ENCODE data around the gene CTNNA1. TPM values are rescaled to one million over a fixed set of nuclear protein-coding genes. Genes with fewer than 3 reads are reported as not detected.
"Not testable (repeated sequence)": the region's sequence is repeated elsewhere in the genome, so short reads cannot be mapped to it uniquely, and the experiment has no call there.

CTNNA1 gene
- total RNA-seq, 2 donors from 2014 or later, result 107 to 140 TPM

GRCh38 chr5:138757061-138757776, 4.0 kb downstream of the CTNNA1 start:
- H3K4me1 ChIP-seq, result peaks cover 46% of the 10 kb centered on the region
- no peaks in the 10 kb centered on the region for H3K27me3 ChIP-seq
- no peak overlapping the region for H3K4me3 ChIP-seq
- no peak overlapping the region for H3K27ac ChIP-seq
- WGBS, 2 donors, result 89% methylated on average over 6 of the region's 6 CpGs
- H3K36me3 ChIP-seq (replicated peaks in 1 of 2; ENCODE audit: insufficient read depth in 1 of 2, low read depth in 2 of 2), result peaks cover 0 to 2% of the 10 kb centered on the region in 2 donors
- no peak for TF ChIP-seq POLR2A (IDR thresholded peaks at IDR 0.05)
- TF ChIP-seq, protein P1, sequence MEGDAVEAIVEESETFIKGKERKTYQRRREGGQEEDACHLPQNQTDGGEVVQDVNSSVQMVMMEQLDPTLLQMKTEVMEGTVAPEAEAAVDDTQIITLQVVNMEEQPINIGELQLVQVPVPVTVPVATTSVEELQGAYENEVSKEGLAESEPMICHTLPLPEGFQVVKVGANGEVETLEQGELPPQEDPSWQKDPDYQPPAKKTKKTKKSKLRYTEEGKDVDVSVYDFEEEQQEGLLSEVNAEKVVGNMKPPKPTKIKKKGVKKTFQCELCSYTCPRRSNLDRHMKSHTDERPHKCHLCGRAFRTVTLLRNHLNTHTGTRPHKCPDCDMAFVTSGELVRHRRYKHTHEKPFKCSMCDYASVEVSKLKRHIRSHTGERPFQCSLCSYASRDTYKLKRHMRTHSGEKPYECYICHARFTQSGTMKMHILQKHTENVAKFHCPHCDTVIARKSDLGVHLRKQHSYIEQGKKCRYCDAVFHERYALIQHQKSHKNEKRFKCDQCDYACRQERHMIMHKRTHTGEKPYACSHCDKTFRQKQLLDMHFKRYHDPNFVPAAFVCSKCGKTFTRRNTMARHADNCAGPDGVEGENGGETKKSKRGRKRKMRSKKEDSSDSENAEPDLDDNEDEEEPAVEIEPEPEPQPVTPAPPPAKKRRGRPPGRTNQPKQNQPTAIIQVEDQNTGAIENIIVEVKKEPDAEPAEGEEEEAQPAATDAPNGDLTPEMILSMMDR (IDR thresholded peaks at IDR 0.05), result no peak
- intact Hi-C loops (cut with DNase I), result no loop called here
- DNase-seq (no peak), ATAC-seq (no peak)
- H3K9me3 ChIP-seq, result no peaks in the 10 kb centered on the region

GRCh38 chr5:138760448-138761110, 7.4 kb downstream of the CTNNA1 start:
- ATAC-seq (no peak), DNase-seq (no peak)
- Histone ChIP-seq H3K27ac (no peak overlapping the region), H3K9me3 (no peaks in the 10 kb centered on the region), H3K27me3 (no peaks in the 10 kb centered on the region), H3K36me3 (replicated peaks in 1 of 2; ENCODE audit: insufficient read depth in 1 of 2, low read depth in 2 of 2) (peaks cover 0 to 2% of the 10 kb centered on the region in 2 donors), H3K4me1 (peaks cover 49% of the 10 kb centered on the region), H3K4me3 (no peak overlapping the region)
- 70% methylated on average over 11 of the region's 11 CpGs for WGBS, 2 donors
- TF ChIP-seq POLR2A (IDR thresholded peaks at IDR 0.05), result no peak
- TF ChIP-seq, protein P1 (IDR thresholded peaks at IDR 0.05), result no peak
- intact Hi-C loops (cut with DNase I), result no loop called here

- ATAC-seq; intact Hi-C loops (cut with DNase I); H3K27me3 ChIP-seq; H3K27ac ChIP-seq; DNase-seq; H3K9me3 ChIP-seq; H3K36me3 ChIP-seq (replicated peaks in 1 of 2; ENCODE audit: insufficient read depth in 1 of 2, low read depth in 2 of 2); H3K4me3 ChIP-seq: not testable (repeated sequence)
- H3K4me1 ChIP-seq, result peaks cover 52% of the 10 kb centered on the region
- 71 to 81% methylated on average over 7 of the region's 7 CpGs for WGBS, 2 donors
Measured at GRCh38 chr5:138761115-138761514, 7.9 kb downstream of the CTNNA1 start.

GRCh38 chr5:138761670-138762069, 8.4 kb downstream of the CTNNA1 start:
- DNase-seq; H3K36me3 ChIP-seq (replicated peaks in 1 of 2; ENCODE audit: insufficient read depth in 1 of 2, low read depth in 2 of 2); H3K27me3 ChIP-seq; ATAC-seq; intact Hi-C loops (cut with DNase I); H3K27ac ChIP-seq; H3K9me3 ChIP-seq; H3K4me3 ChIP-seq: not testable (repeated sequence)
- H3K4me1 ChIP-seq, result peaks cover 52% of the 10 kb centered on the region
- WGBS, 2 donors, result 74 to 78% methylated on average over 6 of the region's 6 CpGs

DNA sequence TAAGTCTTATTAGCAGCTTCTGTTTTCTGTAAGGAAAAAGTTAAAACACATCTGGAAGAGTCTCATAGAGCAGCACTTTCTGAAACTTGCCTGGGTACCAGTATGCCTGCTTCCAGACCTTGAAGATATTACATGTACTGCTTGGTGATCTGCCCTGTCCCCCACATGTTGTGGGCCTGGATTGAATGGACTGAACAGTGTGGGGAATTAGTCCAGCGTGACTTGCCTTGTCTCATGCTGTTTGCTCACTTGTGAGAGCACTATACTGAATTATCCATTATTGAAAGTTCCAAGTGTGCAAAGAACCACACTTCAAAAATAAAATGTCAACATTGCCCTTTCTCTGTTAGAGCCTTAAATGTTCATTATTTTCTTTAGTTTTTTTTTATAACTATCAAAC, 8.9 kb downstream of the CTNNA1 start:
- intact Hi-C loops (cut with DNase I), result no loop called here
- Histone ChIP-seq H3K27ac (no peak overlapping the region), H3K4me1 (peaks cover 48% of the 10 kb centered on the region), H3K27me3 (no peaks in the 10 kb centered on the region), H3K4me3 (no peak overlapping the region), H3K36me3 (replicated peaks in 1 of 2; ENCODE audit: insufficient read depth in 1 of 2, low read depth in 2 of 2) (peaks cover 0 to 2% of the 10 kb centered on the region in 2 donors), H3K9me3 (no peaks in the 10 kb centered on the region)
- DNase-seq (no peak), ATAC-seq (peak; percentile 12)
- WGBS, 2 donors, result 38 to 45% methylated on average over 1 of the region's 1 CpG
- no peak for TF ChIP-seq POLR2A (IDR thresholded peaks at IDR 0.05)
- TF ChIP-seq, protein P1 (IDR thresholded peaks at IDR 0.05), result no peak

Measured in body of pancreas (tissue), 4 donors.